ENCODE data around the gene TULP4.

TULP4 gene

DNA sequence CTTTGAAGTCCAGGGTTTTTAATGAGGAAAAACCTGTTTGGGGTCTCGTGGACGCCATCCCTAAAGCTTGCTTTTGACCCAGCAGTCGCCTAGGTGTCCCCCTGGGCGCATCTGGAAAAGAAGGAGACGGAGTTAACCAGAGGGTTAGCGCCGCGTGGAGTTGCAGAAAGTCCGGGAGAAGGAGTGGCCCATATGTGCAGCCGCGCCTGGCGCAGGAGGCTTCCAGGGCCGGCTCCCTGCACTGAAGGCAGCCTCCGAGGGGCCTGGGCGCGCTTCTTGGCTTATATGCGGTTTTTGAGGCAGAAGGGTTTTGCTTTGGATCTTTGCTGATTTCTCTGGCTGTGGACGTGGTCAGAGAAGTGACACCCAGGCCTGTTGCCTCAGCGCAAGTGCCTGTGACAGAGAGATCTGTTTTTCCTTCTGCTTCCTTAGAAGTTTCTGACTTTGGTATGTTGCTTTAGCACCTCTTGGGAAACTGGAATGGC lies 248.6 kb downstream of the TULP4 start:
- WGBS (ENCODE audit: insufficient coverage, insufficient read length): no CpG with 5 or more reads among the region's 19 CpGs
- Histone ChIP-seq H3K9me3 (ENCODE audit: control insufficient read depth, insufficient read depth, low read length) (no peaks in the 10 kb centered on the region), H3K4me1 (ENCODE audit: control insufficient read depth, insufficient read depth, low read length) (peaks cover 1% of the 10 kb centered on the region), H3K27me3 (ENCODE audit: control insufficient read depth, insufficient read depth, low read length) (no peaks in the 10 kb centered on the region), H3K36me3 (ENCODE audit: control insufficient read depth, insufficient read depth, low read length) (no peaks in the 10 kb centered on the region; the same call in 1 of the 2 replicates), H3K27ac (ENCODE audit: low read length) (no peak overlapping the region), H3K4me3 (ENCODE audit: low read length) (peak overlapping the region; percentile 63; the same call in 1 of the 2 replicates)
- DNase-seq (ENCODE audit: low read depth, low spot score): no peak

Data from iPS DF 6.9 (cell line).